GM18526 (cell line): ENCODE data around the gene OR51T1.

Experiments used
- POLR2A ChIP-seq: IDR thresholded peaks from 3 replicates; pipeline ENCODE4 v1.6.1; 2011; ENCODE audit not compliant: insufficient read length; ENCODE audit errors: extremely low read depth

The OR51T1 gene

GRCh38 chr11:4881860-4882500 lies at the start of gene OR51T1:
Gene OR51T1, plus strand, starts transcription at chr11:4881900. Its CDS starts 0 bp downstream, at chr11:4881900.
- TF ChIP-seq POLR2A, result no peak

GRCh38 chr11:4839851-4840549 lies 41.7 kb upstream of the OR51T1 start:
- TF ChIP-seq POLR2A, result no peak

GRCh38 chr11:4848908-4849532 lies 32.7 kb upstream of the OR51T1 start, which contains the start of gene OR51S1:
Gene OR51S1, minus strand, starts transcription at chr11:4849208. Its CDS starts 0 bp downstream, at chr11:4849208.
- no peak for TF ChIP-seq POLR2A

GRCh38 chr11:4851033-4851432 lies 30.7 kb upstream of the OR51T1 start:
- TF ChIP-seq POLR2A, result no peak

- TF ChIP-seq POLR2A, result no peak
Measured at GRCh38 chr11:4862447-4863236, 19.1 kb upstream of the OR51T1 start.

- TF ChIP-seq POLR2A, result no peak
Measured at GRCh38 chr11:4863876-4864275, 17.8 kb upstream of the OR51T1 start.

GRCh38 chr11:4865855-4866254 lies 15.8 kb upstream of the OR51T1 start:
- TF ChIP-seq POLR2A, result no peak

- TF ChIP-seq POLR2A, result no peak
Measured at GRCh38 chr11:4881188-4881587, 512 bp upstream of the OR51T1 start.

GRCh38 chr11:4882543-4882942 lies 843 bp downstream of the OR51T1 start:
- no peak for TF ChIP-seq POLR2A

GRCh38 chr11:4884361-4884760 lies 2.7 kb downstream of the OR51T1 start:
- TF ChIP-seq POLR2A, result no peak

- TF ChIP-seq POLR2A, result no peak
Measured at GRCh38 chr11:4886186-4886585, 4.5 kb downstream of the OR51T1 start.

- no peak for TF ChIP-seq POLR2A
Measured at GRCh38 chr11:4887591-4887990, 5.9 kb downstream of the OR51T1 start.

GRCh38 chr11:4890279-4890678 lies 8.6 kb downstream of the OR51T1 start:
- TF ChIP-seq POLR2A, result no peak

GRCh38 chr11:4891996-4892640 lies 10.4 kb downstream of the OR51T1 start:
- TF ChIP-seq POLR2A, result no peak

GRCh38 chr11:4903484-4903883 lies 21.8 kb downstream of the OR51T1 start, which contains the start of gene OR51A7:
Gene OR51A7, plus strand, starts transcription at chr11:4903783. Its CDS starts 3,587 bp downstream, at chr11:4907370.
- TF ChIP-seq POLR2A, result no peak

- TF ChIP-seq POLR2A, result no peak
Measured at GRCh38 chr11:4916581-4916980, 34.9 kb downstream of the OR51T1 start.
